Astrocyte of the cerebellum (primary cell): ENCODE data around the gene ANXA11.
"Not testable (repeated sequence)": the region's sequence is repeated elsewhere in the genome, so short reads cannot be mapped to it uniquely, and the experiment has no call there.

Experiments used
- DNase-seq: peaks from one replicate; pipeline ENCODE4 v3.0.0-alpha.2; 2011; ENCODE audit warnings: low read depth
- H3K4me3 ChIP-seq: 2 replicates; pipeline ENCODE4 v1.5.1; 2011; ENCODE audit warnings: mild to moderate bottlenecking, low read depth, low read length, moderate library complexity
- CTCF ChIP-seq: IDR thresholded peaks from 2 replicates; pipeline ENCODE4 v1.5.1; 2012; ENCODE audit warnings: low read length, low read depth, moderate library complexity, mild to moderate bottlenecking; ENCODE audit errors: missing control alignments
- in situ Hi-C: cut with HindIII; loops from 2 replicates; pipeline ENCODE4 v1.10.0; 2017; ENCODE audit warnings: low sequenced_read_pairs

Gene ANXA11

GRCh38 chr10:80137031-80137862 lies 68.1 kb downstream of the ANXA11 start:
- DNase-seq = no peak
- in situ Hi-C loops = no loop called here
- no peak for TF ChIP-seq CTCF
- no peak overlapping the region for H3K4me3 ChIP-seq

- in situ Hi-C loops = no loop called here
- H3K4me3 ChIP-seq = no peak overlapping the region
- no peak for TF ChIP-seq CTCF
- DNase-seq = peak; percentile 58
Measured at GRCh38 chr10:80136134-80136571, 69.2 kb downstream of the ANXA11 start.

GRCh38 chr10:80133687-80134086 lies 71.7 kb downstream of the ANXA11 start:
- in situ Hi-C loops, DNase-seq: not testable (repeated sequence)
- H3K4me3 ChIP-seq = peak overlapping the region; percentile 43

- no peak for DNase-seq
- in situ Hi-C loops = no loop called here
- TF ChIP-seq CTCF = no peak
- H3K4me3 ChIP-seq = peak overlapping the region; percentile 43
Measured at GRCh38 chr10:80133206-80133605, 72.1 kb downstream of the ANXA11 start.

GRCh38 chr10:80132299-80133139 lies 72.8 kb downstream of the ANXA11 start, which contains the start of gene PLAC9:
TSS of gene PLAC9 (plus strand) at chr10:80132730. CDS start at chr10:80132763, 33 bp downstream.
- H3K4me3 ChIP-seq = peak within 1 kb of the TSS; percentile 43
- TF ChIP-seq CTCF = no peak
- in situ Hi-C loops = no loop called here
- DNase-seq = no peak

- H3K4me3 ChIP-seq = no peak overlapping the region
- TF ChIP-seq CTCF = no peak
- DNase-seq = no peak
- in situ Hi-C loops = no loop called here
Measured at GRCh38 chr10:80131499-80131901, 73.8 kb downstream of the ANXA11 start.

GRCh38 chr10:80126876-80127275 lies 78.5 kb downstream of the ANXA11 start:
- DNase-seq = no peak
- H3K4me3 ChIP-seq = no peak overlapping the region
- no peak for TF ChIP-seq CTCF
- in situ Hi-C loops = no loop called here
